ENCODE measurements around the gene CHMP2B. TPM values are rescaled to one million over a fixed set of nuclear protein-coding genes. Genes with fewer than 3 reads are reported as not detected.

The CHMP2B gene
- total RNA-seq, 1 experiment from 2014 or later = 49.4 TPM

GRCh38 chr3:87191175-87191574, 35.9 kb upstream of the CHMP2B start:
- H3K36me3 ChIP-seq (ENCODE audit: low read depth, low read length) = peaks cover 3% of the 10 kb centered on the region; the same call in 1 of the 2 replicates
- 0 out of 2 replicates have a peak overlapping the region, but pooled peaks have one; percentile 7 for H3K4me3 ChIP-seq (ENCODE audit: low read length)
- no peak overlapping the region for H3K27ac ChIP-seq (ENCODE audit: low read length)
- H3K9me3 ChIP-seq (ENCODE audit: low read length) = peaks cover 14% of the 10 kb centered on the region; the same call in 1 of the 2 replicates
- intact Hi-C loops (cut with micrococcal nuclease) = loop anchor here (2.0 kb wide), 1 partner anchor 16 kb away; no protein-coding TSS in a partner anchor
- BruUV-seq (replicated peaks) = no TSS peak
- H3K79me2 ChIP-seq (ENCODE audit: low read length) = no peaks in the 10 kb centered on the region
- ATAC-seq (peak; percentile 21), DNase-seq (no peak)
- no peak overlapping the region for H3K9ac ChIP-seq (ENCODE audit: low read length)
- no peaks in the 10 kb centered on the region for H3K27me3 ChIP-seq (ENCODE audit: low read length)
- no peaks in the 10 kb centered on the region for H3F3A ChIP-seq (ENCODE audit: low read length, unreplicated experiment)
- ChIA-PET CTCF (no interaction called here), POLR2A (ENCODE audit: unreplicated experiment) (no interaction called here)
- H3K4me2 ChIP-seq (ENCODE audit: low read length) = peak overlapping the region; percentile 49
- peaks cover 15% of the 10 kb centered on the region for H3K4me1 ChIP-seq (ENCODE audit: insufficient read depth, low read length)
- 0 out of 2 replicates have a peak overlapping the region, but pooled peaks have one; percentile 3 for H2AFZ ChIP-seq (ENCODE audit: low read length)
- H4K20me1 ChIP-seq (ENCODE audit: low read length) = no peaks in the 10 kb centered on the region
- no peaks in the 10 kb centered on the region for H3K9me2 ChIP-seq (replicated peaks; ENCODE audit: low read length)
- no peak for TF ChIP-seq EZH2phosphoT487 (IDR thresholded peaks at IDR 0.05; ENCODE audit: borderline replicate concordance, low read length)
- no peak for TF ChIP-seq EZH2 (IDR thresholded peaks at IDR 0.05; ENCODE audit: low read length, unreplicated experiment)
- TF ChIP-seq, protein P1, sequence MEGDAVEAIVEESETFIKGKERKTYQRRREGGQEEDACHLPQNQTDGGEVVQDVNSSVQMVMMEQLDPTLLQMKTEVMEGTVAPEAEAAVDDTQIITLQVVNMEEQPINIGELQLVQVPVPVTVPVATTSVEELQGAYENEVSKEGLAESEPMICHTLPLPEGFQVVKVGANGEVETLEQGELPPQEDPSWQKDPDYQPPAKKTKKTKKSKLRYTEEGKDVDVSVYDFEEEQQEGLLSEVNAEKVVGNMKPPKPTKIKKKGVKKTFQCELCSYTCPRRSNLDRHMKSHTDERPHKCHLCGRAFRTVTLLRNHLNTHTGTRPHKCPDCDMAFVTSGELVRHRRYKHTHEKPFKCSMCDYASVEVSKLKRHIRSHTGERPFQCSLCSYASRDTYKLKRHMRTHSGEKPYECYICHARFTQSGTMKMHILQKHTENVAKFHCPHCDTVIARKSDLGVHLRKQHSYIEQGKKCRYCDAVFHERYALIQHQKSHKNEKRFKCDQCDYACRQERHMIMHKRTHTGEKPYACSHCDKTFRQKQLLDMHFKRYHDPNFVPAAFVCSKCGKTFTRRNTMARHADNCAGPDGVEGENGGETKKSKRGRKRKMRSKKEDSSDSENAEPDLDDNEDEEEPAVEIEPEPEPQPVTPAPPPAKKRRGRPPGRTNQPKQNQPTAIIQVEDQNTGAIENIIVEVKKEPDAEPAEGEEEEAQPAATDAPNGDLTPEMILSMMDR (conservative IDR thresholded peaks at IDR 0.05; ENCODE audit: low read depth, low read length) = no peak

- peaks cover 14% of the 10 kb centered on the region for H3K4me1 ChIP-seq (ENCODE audit: insufficient read depth, low read length)
- no peaks in the 10 kb centered on the region for H3F3A ChIP-seq (ENCODE audit: low read length, unreplicated experiment)
- ATAC-seq (peak; percentile 68), DNase-seq (peak; percentile 30)
- no peaks in the 10 kb centered on the region for H3K27me3 ChIP-seq (ENCODE audit: low read length)
- H3K4me2 ChIP-seq (ENCODE audit: low read length) = peak overlapping the region; percentile 49
- no peak overlapping the region; the same call in 1 of the 2 replicates for H3K27ac ChIP-seq (ENCODE audit: low read length)
- H3K79me2 ChIP-seq (ENCODE audit: low read length) = no peaks in the 10 kb centered on the region
- ChIA-PET CTCF (no interaction called here), POLR2A (ENCODE audit: unreplicated experiment) (no interaction called here)
- peaks cover 5% of the 10 kb centered on the region; the same call in 1 of the 2 replicates for H3K36me3 ChIP-seq (ENCODE audit: low read depth, low read length)
- peak overlapping the region; percentile 3; the same call in 1 of the 2 replicates for H2AFZ ChIP-seq (ENCODE audit: low read length)
- intact Hi-C loops (cut with micrococcal nuclease) = loop anchor here (2.0 kb wide), 1 partner anchor 15 kb away; no protein-coding TSS in a partner anchor
- no peaks in the 10 kb centered on the region for H4K20me1 ChIP-seq (ENCODE audit: low read length)
- H3K9me2 ChIP-seq (replicated peaks; ENCODE audit: low read length) = no peaks in the 10 kb centered on the region
- no peak for TF ChIP-seq EZH2phosphoT487 (IDR thresholded peaks at IDR 0.05; ENCODE audit: borderline replicate concordance, low read length)
- TF ChIP-seq, protein P1 (conservative IDR thresholded peaks at IDR 0.05; ENCODE audit: low read depth, low read length) = no peak
- no peak for TF ChIP-seq EZH2 (IDR thresholded peaks at IDR 0.05; ENCODE audit: low read length, unreplicated experiment)
- 0 out of 2 replicates have a peak overlapping the region, but pooled peaks have one; percentile 7 for H3K4me3 ChIP-seq (ENCODE audit: low read length)
- BruUV-seq (replicated peaks) = no TSS peak
- H3K9me3 ChIP-seq (ENCODE audit: low read length) = peaks cover 18% of the 10 kb centered on the region; the same call in 1 of the 2 replicates
- H3K9ac ChIP-seq (ENCODE audit: low read length) = no peak overlapping the region
These were observed 35.5 kb upstream of the CHMP2B start for GRCh38 chr3:87191641-87192040.

GRCh38 chr3:87196879-87197278, 30.2 kb upstream of the CHMP2B start:
- Histone ChIP-seq H3K4me2 (ENCODE audit: low read length) (peak overlapping the region; percentile 18; the same call in 1 of the 2 replicates), H3K27me3 (ENCODE audit: low read length) (no peaks in the 10 kb centered on the region), H4K20me1 (ENCODE audit: low read length) (no peaks in the 10 kb centered on the region), H3K9me2 (replicated peaks; ENCODE audit: low read length) (no peaks in the 10 kb centered on the region), H3K4me1 (ENCODE audit: insufficient read depth, low read length) (peaks cover 8% of the 10 kb centered on the region), H3K4me3 (ENCODE audit: low read length) (no peak overlapping the region), H3F3A (ENCODE audit: low read length, unreplicated experiment) (no peaks in the 10 kb centered on the region), H2AFZ (ENCODE audit: low read length) (no peak overlapping the region), H3K36me3 (ENCODE audit: low read depth, low read length) (peaks cover 5% of the 10 kb centered on the region; the same call in 1 of the 2 replicates), H3K79me2 (ENCODE audit: low read length) (no peaks in the 10 kb centered on the region), H3K27ac (ENCODE audit: low read length) (peak overlapping the region; percentile 73), H3K9ac (ENCODE audit: low read length) (no peak overlapping the region), H3K9me3 (ENCODE audit: low read length) (peaks cover 18% of the 10 kb centered on the region; the same call in 1 of the 2 replicates)
- intact Hi-C loops (cut with micrococcal nuclease) = no loop called here
- CTCF ChIA-PET = no interaction called here
- TF ChIP-seq, protein P1 (conservative IDR thresholded peaks at IDR 0.05; ENCODE audit: low read depth, low read length) = no peak
- TF ChIP-seq EZH2 (IDR thresholded peaks at IDR 0.05; ENCODE audit: low read length, unreplicated experiment) (no peak), EZH2phosphoT487 (IDR thresholded peaks at IDR 0.05; ENCODE audit: borderline replicate concordance, low read length) (no peak)
- BruUV-seq (replicated peaks) = no TSS peak
- peak; percentile 85 for ATAC-seq
- POLR2A ChIA-PET (ENCODE audit: unreplicated experiment) = interaction anchor here (0.6 kb wide), 1 partner anchor 30 kb away, joined by 3 read pairs; the partner anchor contains the start of gene CHMP2B
- DNase-seq = peak; percentile 94

Data from PC-3 (cell line).